Kidney (tissue), 14 donors: ENCODE measurements around the gene SAG. TPM values are rescaled to one million over a fixed set of nuclear protein-coding genes. Genes with fewer than 3 reads are reported as not detected.

Experiments
- DNase-seq, 5 donors: peaks; one replicate each; pipeline ENCODE4 v3.0.0-alpha.2; 2013 to 2020
- FAIRE-seq: peaks from 2 replicates; lab custom pipeline; 2012; peaks lifted over from hg19 to GRCh38; lab: Jason Lieb, UNC
- H3K27ac ChIP-seq, 2 donors: one replicate each; pipeline ENCODE4 v1.7.0; 2013; ENCODE audit warnings: low read depth in 2 of 2, low read length in 2 of 2, inconsistent platforms in 1 of 2
- H3K27me3 ChIP-seq: one replicate; pipeline ENCODE4 v1.7.1; 2013; ENCODE audit warnings: low read length, inconsistent platforms; ENCODE audit not compliant: control insufficient read depth, insufficient read depth
- H3K36me3 ChIP-seq, 3 donors: one replicate each; pipeline versions ENCODE4 v1.7.0 to v1.7.1; 2013; ENCODE audit warnings: low read length in 3 of 3, control low read depth in 1 of 3, inconsistent platforms in 1 of 3; ENCODE audit not compliant: insufficient read depth in 3 of 3, control insufficient read depth in 2 of 3
- H3K4me1 ChIP-seq, 3 donors: one replicate each; pipeline versions ENCODE4 v1.7.0 to v1.7.1; 2013; ENCODE audit warnings: low read length in 3 of 3, inconsistent platforms in 1 of 3, low read depth in 1 of 3; ENCODE audit not compliant: control insufficient read depth in 2 of 3, insufficient read depth in 2 of 3
- H3K4me3 ChIP-seq, 3 donors: one replicate each; pipeline versions ENCODE4 v1.7.0 to v1.8.1; 2013; ENCODE audit warnings: low read length in 3 of 3, control low read depth in 1 of 3, inconsistent platforms in 1 of 3
- H3K9ac ChIP-seq, 3 donors: one replicate each; pipeline versions ENCODE4 v1.7.0 to v1.7.1; 2013; ENCODE audit warnings: low read length in 3 of 3, control low read depth in 1 of 3, inconsistent platforms in 1 of 3
- H3K9me3 ChIP-seq, 3 donors: one replicate each; pipeline versions ENCODE4 v1.7.0 to v1.7.1; 2013; ENCODE audit warnings: low read length in 3 of 3, control low read depth in 1 of 3, inconsistent platforms in 1 of 3; ENCODE audit not compliant: control insufficient read depth in 2 of 3, insufficient read depth in 1 of 3
- intact Hi-C: fragments of 100-400 bp; cut with DNase I; formaldehyde crosslinking; loops from one replicate; pipeline ENCODE4 v1.11.1; 2022
- polyA plus RNA-seq: library from polyadenylated mRNA; stranded (reverse); fragments of 350-450 nt; fragmentation: Illumina TruSeq; extraction: RNeasy Lipid Tissue Mini Kit (QIAGEN cat#74804); gene quantifications from one replicate; pipeline ENCODE4 v1.2.3, GENCODE V29; 2014; ENCODE audit warnings: low read depth, low replicate concordance; ENCODE audit not compliant: insufficient read depth
- total RNA-seq: library from RNA; stranded (reverse); fragmentation: NEBNext Ultra II Directional; extraction: Animal tissue kit (Norgen Biotek cat#: 25700); gene quantifications from one replicate; pipeline ENCODE4 v1.2.1, GENCODE V29; 2021
- TF ChIP-seq, protein P1 (sequence below): IDR thresholded peaks from 3 replicates; pipeline ENCODE4 v1.5.1; 2012; ENCODE audit warnings: mild to moderate bottlenecking, moderate library complexity, borderline replicate concordance; ENCODE audit not compliant: insufficient read depth; ENCODE audit errors: extremely low read depth
- donor health status: control.
- donor health status: control.
- donor health status: control.
- donor health status: control.
- donor health status: control.
- donor health status: DM: yes; HTN: yes; CAD: no.
- donor health status: Normal renal cell carcinoma (clear cell type).

SAG gene
- total and polyA plus RNA-seq, 2 donors from 2014 or later, result not detected

GRCh38 chr2:233338812-233339368, 31.3 kb downstream of the SAG start:
- Histone ChIP-seq H3K9me3 (no peaks in the 10 kb centered on the region), H3K9ac (no peak overlapping the region), H3K4me1 (no peaks in the 10 kb centered on the region), H3K27me3 (no peaks in the 10 kb centered on the region), H3K36me3 (no peaks in the 10 kb centered on the region), H3K4me3 (no peak overlapping the region), H3K27ac (no peak overlapping the region)
- FAIRE-seq, result no peak
- intact Hi-C loops, result no loop called here
- no peak for DNase-seq
- TF ChIP-seq, protein P1, sequence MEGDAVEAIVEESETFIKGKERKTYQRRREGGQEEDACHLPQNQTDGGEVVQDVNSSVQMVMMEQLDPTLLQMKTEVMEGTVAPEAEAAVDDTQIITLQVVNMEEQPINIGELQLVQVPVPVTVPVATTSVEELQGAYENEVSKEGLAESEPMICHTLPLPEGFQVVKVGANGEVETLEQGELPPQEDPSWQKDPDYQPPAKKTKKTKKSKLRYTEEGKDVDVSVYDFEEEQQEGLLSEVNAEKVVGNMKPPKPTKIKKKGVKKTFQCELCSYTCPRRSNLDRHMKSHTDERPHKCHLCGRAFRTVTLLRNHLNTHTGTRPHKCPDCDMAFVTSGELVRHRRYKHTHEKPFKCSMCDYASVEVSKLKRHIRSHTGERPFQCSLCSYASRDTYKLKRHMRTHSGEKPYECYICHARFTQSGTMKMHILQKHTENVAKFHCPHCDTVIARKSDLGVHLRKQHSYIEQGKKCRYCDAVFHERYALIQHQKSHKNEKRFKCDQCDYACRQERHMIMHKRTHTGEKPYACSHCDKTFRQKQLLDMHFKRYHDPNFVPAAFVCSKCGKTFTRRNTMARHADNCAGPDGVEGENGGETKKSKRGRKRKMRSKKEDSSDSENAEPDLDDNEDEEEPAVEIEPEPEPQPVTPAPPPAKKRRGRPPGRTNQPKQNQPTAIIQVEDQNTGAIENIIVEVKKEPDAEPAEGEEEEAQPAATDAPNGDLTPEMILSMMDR, result no peak

DNA sequence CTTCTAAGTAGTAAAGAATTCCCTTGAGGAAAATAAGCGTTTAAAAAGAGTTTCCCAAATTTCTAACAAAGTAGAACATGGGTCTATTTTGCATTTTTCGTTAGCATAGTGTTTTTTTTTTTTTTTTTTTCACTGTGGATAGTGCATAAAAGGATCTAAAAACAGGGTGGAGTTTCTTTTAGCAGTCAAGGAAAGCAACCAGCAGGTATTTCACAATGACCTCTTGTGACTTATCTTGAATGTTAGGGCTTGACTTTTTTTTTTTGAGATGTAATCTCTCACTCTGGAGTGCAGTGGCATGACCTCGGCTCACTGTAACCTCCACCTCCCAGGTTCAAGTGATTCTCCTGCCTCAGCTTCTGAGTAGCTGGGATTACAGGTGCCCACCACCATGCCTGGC, 31.8 kb downstream of the SAG start:
- H3K27me3 ChIP-seq, result no peaks in the 10 kb centered on the region
- H3K4me1 ChIP-seq, result no peaks in the 10 kb centered on the region
- H3K9ac ChIP-seq, result no peak overlapping the region
- TF ChIP-seq, protein P1, result no peak
- no peaks in the 10 kb centered on the region for H3K9me3 ChIP-seq
- no peak overlapping the region for H3K27ac ChIP-seq
- FAIRE-seq (no peak), DNase-seq (no peak)
- no peaks in the 10 kb centered on the region for H3K36me3 ChIP-seq
- H3K4me3 ChIP-seq, result no peak overlapping the region
- intact Hi-C loops, result no loop called here

GRCh38 chr2:233341296-233341695, 33.7 kb downstream of the SAG start:
- FAIRE-seq, result no peak
- no peaks in the 10 kb centered on the region for H3K4me1 ChIP-seq

More at GRCh38 chr2:233341296-233341695, 33.7 kb downstream of the SAG start:
- TF ChIP-seq, protein P1, result no peak
- no peak overlapping the region for H3K27ac ChIP-seq
- H3K9me3 ChIP-seq, result no peaks in the 10 kb centered on the region
- H3K9ac ChIP-seq, result no peak overlapping the region
- H3K27me3 ChIP-seq, result no peaks in the 10 kb centered on the region
- H3K4me3 ChIP-seq, result no peak overlapping the region
- no peaks in the 10 kb centered on the region for H3K36me3 ChIP-seq
- no peak for DNase-seq
- intact Hi-C loops, result no loop called here
